Lung (tissue), 12 donors: Measurements from ENCODE around the gene NR2F1-AS1. TPM values are rescaled to one million over a fixed set of nuclear protein-coding genes. Genes with fewer than 3 reads are reported as not detected.
A peak's percentile ranks its signal among the peaks of the same experiment; 100 is the strongest.

Experiments used
- ATAC-seq: fragments of 200-7000 bp; cut with Tn5 transposase; one replicate; pipeline ENCODE4 v1.9.1; 2020; ENCODE audit warnings: moderate number of reproducible peaks; ENCODE audit not compliant: insufficient read depth, low FRiP score
- DNase-seq, 3 donors: peaks; one replicate each; pipeline ENCODE4 v3.0.0-alpha.2; 2013 to 2017
- H3K27ac ChIP-seq, 2 donors: one replicate each; pipeline ENCODE4 v1.5.1; 2013; ENCODE audit warnings: mild to moderate bottlenecking in 2 of 2, moderate library complexity in 2 of 2, control low read depth in 1 of 2, inconsistent platforms in 1 of 2, low read depth in 1 of 2, low read length in 1 of 2
- H3K27me3 ChIP-seq, 3 donors: one replicate each; pipeline ENCODE4 v1.5.1; 2013; ENCODE audit warnings: low read length in 2 of 3; ENCODE audit not compliant: control insufficient read depth in 3 of 3, insufficient read depth in 3 of 3
- H3K36me3 ChIP-seq, 4 donors: one replicate each; pipeline ENCODE4 v1.5.1; 2013; ENCODE audit warnings: low read length in 4 of 4, mild to moderate bottlenecking in 1 of 4, moderate library complexity in 1 of 4; ENCODE audit not compliant: control insufficient read depth in 4 of 4, insufficient read depth in 4 of 4
- H3K4me1 ChIP-seq, 5 donors: one replicate each; pipeline ENCODE4 v1.5.1; 2013; ENCODE audit warnings: low read length in 5 of 5, mild to moderate bottlenecking in 2 of 5, moderate library complexity in 1 of 5; ENCODE audit not compliant: control insufficient read depth in 5 of 5, insufficient read depth in 5 of 5
- H3K4me3 ChIP-seq: one replicate; pipeline ENCODE4 v1.5.1; 2013; ENCODE audit warnings: mild to moderate bottlenecking, control low read depth, moderate library complexity
- H3K9ac ChIP-seq, 2 donors: one replicate each; pipeline ENCODE4 v1.5.1; 2013; ENCODE audit warnings: low read length in 2 of 2, control low read depth in 1 of 2; ENCODE audit not compliant: insufficient read depth in 1 of 2
- H3K9me3 ChIP-seq, 4 donors: one replicate each; pipeline ENCODE4 v1.5.1; 2013; ENCODE audit warnings: low read length in 3 of 4, mild to moderate bottlenecking in 1 of 4, moderate library complexity in 1 of 4; ENCODE audit not compliant: control insufficient read depth in 4 of 4, insufficient read depth in 3 of 4
- WGBS, 2 donors: extraction: QIAGEN DNeasy Blood & Tissue Kit; methylation state at CpG; one replicate each; pipeline ENCODE4 v1.1.7; 2013; 5-methylcytosine and 5-hydroxymethylcytosine counted together
- polyA plus RNA-seq, 2 donors: library from polyadenylated mRNA; stranded (reverse); fragments of 200-250 nt; gene quantifications; one replicate each; pipeline ENCODE4 v1.2.1, GENCODE V29; 2013
- total RNA-seq, 2 donors: library from RNA; depleted of rRNA in 1 of 2; stranded (reverse); fragments of >200 nt in 1 of 2; gene quantifications; one replicate each; pipeline ENCODE4 v1.2.1, GENCODE V29; 2014 to 2021
- TF ChIP-seq, protein P1 (sequence below): IDR thresholded peaks from 2 replicates; pipeline ENCODE4 v1.5.1; 2012; ENCODE audit warnings: mild to moderate bottlenecking; ENCODE audit errors: control extremely low read depth, extremely low read depth
- donor health status: control.
- donor health status: control.
- donor health status: Bipolar disorder and iron deficiency.
- donor health status: healthy.
- donor health status: DM: yes; HTN: yes; CAD: no.

Gene NR2F1-AS1
- total and polyA plus RNA-seq, 4 donors: 3.6 to 50.0 (median 10.9) TPM

DNA sequence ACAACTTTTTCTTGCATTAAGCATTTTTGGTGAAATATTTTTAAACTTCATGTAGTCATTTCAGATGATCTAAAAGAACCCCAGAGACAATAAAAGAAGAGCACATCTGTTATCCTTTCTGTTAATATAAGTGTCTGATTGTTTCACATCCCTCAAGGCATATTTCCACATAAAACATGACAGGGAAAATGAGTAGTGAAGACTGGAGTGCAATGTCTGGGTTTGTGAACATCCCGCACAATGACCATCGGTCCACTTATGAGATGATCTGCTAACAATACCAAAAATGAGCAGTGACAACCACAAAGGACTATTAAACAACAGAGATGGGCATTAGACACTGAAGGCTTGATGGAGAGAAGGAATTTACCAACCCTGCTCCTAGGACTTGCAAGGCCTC is 209.1 kb downstream of the NR2F1-AS1 start:
- H3K4me3 ChIP-seq: no peak overlapping the region
- H3K4me1 ChIP-seq: no peaks in the 10 kb centered on the region
- no peaks in the 10 kb centered on the region for H3K36me3 ChIP-seq
- no peak for ATAC-seq
- no peaks in the 10 kb centered on the region for H3K27me3 ChIP-seq
- TF ChIP-seq, protein P1, sequence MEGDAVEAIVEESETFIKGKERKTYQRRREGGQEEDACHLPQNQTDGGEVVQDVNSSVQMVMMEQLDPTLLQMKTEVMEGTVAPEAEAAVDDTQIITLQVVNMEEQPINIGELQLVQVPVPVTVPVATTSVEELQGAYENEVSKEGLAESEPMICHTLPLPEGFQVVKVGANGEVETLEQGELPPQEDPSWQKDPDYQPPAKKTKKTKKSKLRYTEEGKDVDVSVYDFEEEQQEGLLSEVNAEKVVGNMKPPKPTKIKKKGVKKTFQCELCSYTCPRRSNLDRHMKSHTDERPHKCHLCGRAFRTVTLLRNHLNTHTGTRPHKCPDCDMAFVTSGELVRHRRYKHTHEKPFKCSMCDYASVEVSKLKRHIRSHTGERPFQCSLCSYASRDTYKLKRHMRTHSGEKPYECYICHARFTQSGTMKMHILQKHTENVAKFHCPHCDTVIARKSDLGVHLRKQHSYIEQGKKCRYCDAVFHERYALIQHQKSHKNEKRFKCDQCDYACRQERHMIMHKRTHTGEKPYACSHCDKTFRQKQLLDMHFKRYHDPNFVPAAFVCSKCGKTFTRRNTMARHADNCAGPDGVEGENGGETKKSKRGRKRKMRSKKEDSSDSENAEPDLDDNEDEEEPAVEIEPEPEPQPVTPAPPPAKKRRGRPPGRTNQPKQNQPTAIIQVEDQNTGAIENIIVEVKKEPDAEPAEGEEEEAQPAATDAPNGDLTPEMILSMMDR: no peak
- H3K27ac ChIP-seq: no peak overlapping the region
- H3K9ac ChIP-seq: no peak overlapping the region
- H3K9me3 ChIP-seq: peaks cover 0 to 3% (median 1%) of the 10 kb centered on the region in 4 donors
- 96 to 99% methylated on average over 2 of the region's 2 CpGs for WGBS, 2 donors
- no peak for DNase-seq

DNA sequence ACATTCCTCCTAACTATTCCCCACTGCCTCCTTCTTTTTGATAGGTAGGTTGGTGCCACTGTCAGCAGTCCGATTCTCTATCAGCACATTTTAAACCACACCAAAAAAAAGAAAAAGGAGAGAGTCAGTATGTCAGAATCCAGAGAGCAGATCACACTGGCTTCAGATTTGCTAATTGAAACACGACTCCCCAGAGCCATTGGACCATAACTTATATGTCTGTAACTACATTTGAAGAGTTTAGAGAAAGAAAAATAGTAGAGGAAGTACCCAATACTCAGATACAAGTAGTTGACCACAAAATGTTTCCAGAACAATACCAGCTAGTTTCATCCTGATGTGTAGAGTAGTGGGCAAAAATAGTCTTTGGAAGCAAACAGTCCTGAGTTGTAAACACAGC is 216.6 kb downstream of the NR2F1-AS1 start:
- ATAC-seq (no peak), DNase-seq (no peak)
- H3K27me3 ChIP-seq: no peaks in the 10 kb centered on the region
- H3K27ac ChIP-seq: no peak overlapping the region
- WGBS, 2 donors: 53 to 67% methylated on average over 2 of the region's 2 CpGs
- H3K4me3 ChIP-seq: no peak overlapping the region
- TF ChIP-seq, protein P1: no peak
- H3K36me3 ChIP-seq: no peaks in the 10 kb centered on the region
- H3K9me3 ChIP-seq: no peaks in the 10 kb centered on the region
- H3K4me1 ChIP-seq: peaks cover 0 to 6% (median 0%) of the 10 kb centered on the region in 5 donors
- H3K9ac ChIP-seq: no peak overlapping the region

DNA sequence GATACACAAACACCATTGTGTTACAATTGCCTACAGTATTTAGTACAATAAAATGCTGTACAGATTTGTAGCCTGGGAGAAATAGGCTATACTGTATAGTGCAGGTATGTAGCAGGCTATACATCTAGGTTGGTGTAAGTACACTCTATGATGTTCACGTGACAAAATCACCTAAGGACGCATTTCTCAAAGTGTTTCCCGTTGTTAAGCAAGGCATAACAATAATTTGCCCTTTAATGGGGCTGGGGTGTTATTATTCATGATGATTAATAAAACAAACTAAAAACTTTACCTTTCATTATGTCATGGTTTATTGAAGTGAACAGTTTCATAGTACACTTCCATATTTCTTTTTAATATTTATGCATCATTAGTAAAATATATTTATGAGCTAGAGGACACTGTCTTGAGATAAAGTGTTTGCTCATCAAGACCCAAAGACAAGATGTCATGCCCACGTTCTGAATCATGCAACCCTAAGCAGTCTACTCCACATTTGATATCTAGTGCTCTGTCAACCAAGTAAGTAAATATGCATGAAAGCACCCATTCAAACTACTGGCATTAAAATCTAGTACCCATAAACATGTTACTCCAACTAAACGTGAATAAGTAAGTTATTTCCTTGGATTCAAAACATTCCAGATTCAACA is 220.5 kb downstream of the NR2F1-AS1 start:
- Histone ChIP-seq H3K27ac (no peak overlapping the region), H3K9me3 (no peaks in the 10 kb centered on the region), H3K9ac (no peak overlapping the region), H3K4me3 (no peak overlapping the region), H3K36me3 (no peaks in the 10 kb centered on the region), H3K27me3 (no peaks in the 10 kb centered on the region), H3K4me1 (peaks cover 0 to 23% (median 0%) of the 10 kb centered on the region in 5 donors)
- ATAC-seq (no peak), DNase-seq (no peak)
- TF ChIP-seq, protein P1: no peak
- WGBS, 2 donors: 79 to 82% methylated on average over 5 of the region's 5 CpGs

DNA sequence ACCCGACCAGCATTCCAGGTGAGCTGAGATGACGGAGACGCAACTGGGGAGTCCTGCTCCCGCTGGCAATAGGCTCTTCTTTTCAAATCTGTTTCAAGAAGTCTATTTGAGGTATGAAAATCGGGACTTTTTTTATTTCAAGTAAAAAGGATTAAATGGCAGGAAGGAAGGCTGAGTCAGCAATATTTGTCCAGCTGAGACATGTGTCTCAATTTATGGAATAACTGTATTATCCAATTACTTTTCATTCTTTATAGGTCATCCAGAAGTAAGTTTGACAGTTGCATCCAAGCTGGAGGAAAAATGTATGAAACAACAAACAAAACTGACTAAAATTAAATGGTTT is 221.1 kb downstream of the NR2F1-AS1 start:
- no peaks in the 10 kb centered on the region for H3K27me3 ChIP-seq
- H3K4me3 ChIP-seq: no peak overlapping the region
- ATAC-seq: peak; percentile 41
- DNase-seq: no peak
- H3K9me3 ChIP-seq: no peaks in the 10 kb centered on the region
- H3K9ac ChIP-seq: no peak overlapping the region
- peaks cover 0 to 23% (median 0%) of the 10 kb centered on the region in 5 donors for H3K4me1 ChIP-seq
- H3K36me3 ChIP-seq: no peaks in the 10 kb centered on the region
- TF ChIP-seq, protein P1: no peak
- 57 to 67% methylated on average over 5 of the region's 5 CpGs for WGBS, 2 donors
- peak overlapping the region in 1 of 2 donors; percentile 43 for H3K27ac ChIP-seq
